Ramos (cell line): Measurements from ENCODE around the gene CYSLTR2.

Source experiments
- in situ Hi-C: fragments of 300-500 bp; cut with MboI; formaldehyde crosslinking; loops from one replicate; pipeline ENCODE4 v1.14.3; 2022; ENCODE audit warnings: low sequenced_read_pairs; ENCODE audit not compliant: unreplicated experiment

Gene CYSLTR2

GRCh38 chr13:48733739-48734335 lies 80.1 kb downstream of the CYSLTR2 start:
- in situ Hi-C loops = no loop called here

- in situ Hi-C loops = no loop called here
Observed at GRCh38 chr13:48735571-48735970, 81.8 kb downstream of the CYSLTR2 start.

GRCh38 chr13:48737689-48738088 lies 84.0 kb downstream of the CYSLTR2 start:
- in situ Hi-C loops = no loop called here

GRCh38 chr13:48738311-48738710 lies 84.6 kb downstream of the CYSLTR2 start:
- in situ Hi-C loops = no loop called here

GRCh38 chr13:48739386-48739964 lies 85.7 kb downstream of the CYSLTR2 start:
- in situ Hi-C loops = no loop called here

- in situ Hi-C loops = no loop called here
Observed at GRCh38 chr13:48741377-48741776, 87.6 kb downstream of the CYSLTR2 start.

- in situ Hi-C loops = no loop called here
Observed at GRCh38 chr13:48746821-48747220, 93.1 kb downstream of the CYSLTR2 start.

- in situ Hi-C loops = no loop called here
Observed at GRCh38 chr13:48748681-48749080, 95.0 kb downstream of the CYSLTR2 start.

GRCh38 chr13:48749144-48749543 lies 95.4 kb downstream of the CYSLTR2 start:
- in situ Hi-C loops = no loop called here

- in situ Hi-C loops = no loop called here
Observed at GRCh38 chr13:48749699-48750473, 96.2 kb downstream of the CYSLTR2 start.

GRCh38 chr13:48750588-48751383 lies 97.1 kb downstream of the CYSLTR2 start:
- in situ Hi-C loops = no loop called here

GRCh38 chr13:48760626-48761025 lies 106.9 kb downstream of the CYSLTR2 start:
- in situ Hi-C loops = loop anchor here (10.0 kb wide), 2 partner anchors 426 to 636 kb away; no protein-coding TSS in a partner anchor
